GM21515 (cell line): ENCODE measurements around the gene UBE2E1.
A peak's percentile ranks its signal among the peaks of the same experiment; 100 is the strongest.

Source experiments
- ATAC-seq: cut with Tn5 transposase; IDR thresholded peaks from one replicate; pipeline ENCODE4 v1.9.1; 2021; ENCODE audit not compliant: unreplicated experiment

Gene UBE2E1

DNA sequence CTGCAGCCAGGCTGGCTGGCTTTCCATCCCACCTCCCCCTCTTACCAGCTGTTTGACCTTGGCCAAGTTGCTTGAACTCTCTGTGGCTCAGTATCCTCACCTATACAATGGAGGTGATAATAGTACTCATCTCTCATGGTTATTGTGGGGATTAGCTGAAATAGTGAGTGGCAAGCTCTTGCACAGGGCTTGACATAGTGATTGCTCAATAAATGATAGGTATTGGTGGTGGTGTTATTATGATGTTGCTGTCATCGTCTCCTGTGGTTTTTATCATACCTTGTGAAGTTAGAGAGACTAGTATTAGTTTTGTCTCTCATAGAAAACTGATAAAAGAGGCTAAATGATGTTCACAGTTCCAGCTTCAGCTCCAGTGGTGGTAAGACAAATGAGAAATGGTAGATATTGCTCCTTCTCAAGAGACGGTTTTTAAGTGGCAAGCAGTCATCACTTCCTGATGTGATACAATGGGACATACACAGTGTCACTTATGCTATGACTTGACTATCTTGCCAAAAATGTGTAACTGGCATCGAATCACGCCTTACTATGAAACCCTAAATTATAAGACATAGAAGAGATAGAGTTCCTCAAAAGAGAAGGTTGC lies 12.1 kb upstream of the UBE2E1 start:
- no peak for ATAC-seq

DNA sequence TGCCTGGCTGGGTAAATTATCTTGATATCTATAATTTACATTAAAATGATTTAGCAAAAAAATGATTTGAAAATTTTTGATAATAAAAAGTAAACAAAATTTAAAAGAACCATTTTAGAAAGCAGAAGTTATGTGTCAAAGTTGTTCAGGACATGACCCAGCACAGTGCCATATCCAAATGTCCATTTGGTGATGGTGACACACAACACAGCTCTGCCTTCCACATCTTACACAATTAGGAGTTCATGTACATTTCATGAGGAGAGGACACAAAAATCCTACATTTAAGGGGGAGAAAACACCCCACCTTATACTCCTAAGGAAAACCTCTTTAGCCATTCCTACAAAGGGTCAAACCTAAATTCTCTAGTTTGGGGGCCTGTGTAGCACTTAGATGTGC lies 10.7 kb upstream of the UBE2E1 start:
- ATAC-seq, result no peak

DNA sequence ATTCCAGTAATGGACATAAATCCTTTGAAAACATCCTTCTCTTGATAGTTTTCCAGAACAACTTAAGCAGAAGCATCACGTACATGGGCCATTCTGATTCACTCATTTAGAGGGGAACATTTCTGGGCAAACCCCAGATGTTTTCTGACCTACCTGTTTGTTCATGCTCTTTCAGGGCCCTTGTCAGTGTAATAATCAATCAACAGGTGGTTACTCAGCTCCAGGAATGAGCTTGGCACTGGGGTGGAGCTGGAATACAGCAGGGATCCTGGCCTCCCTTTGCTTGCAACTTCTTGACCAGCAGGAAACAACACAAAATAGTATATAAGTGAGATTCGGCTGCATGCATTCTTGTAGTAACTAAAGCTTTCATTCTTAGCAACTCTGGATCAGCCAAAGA lies 9.2 kb upstream of the UBE2E1 start:
- no peak for ATAC-seq

GRCh38 chr3:23797491-23797890 lies 8.3 kb upstream of the UBE2E1 start:
- ATAC-seq, result peak; percentile 77

- ATAC-seq, result no peak
Observed at GRCh38 chr3:23798456-23798855, 7.3 kb upstream of the UBE2E1 start.

GRCh38 chr3:23798876-23799275 lies 6.9 kb upstream of the UBE2E1 start:
- no peak for ATAC-seq

DNA sequence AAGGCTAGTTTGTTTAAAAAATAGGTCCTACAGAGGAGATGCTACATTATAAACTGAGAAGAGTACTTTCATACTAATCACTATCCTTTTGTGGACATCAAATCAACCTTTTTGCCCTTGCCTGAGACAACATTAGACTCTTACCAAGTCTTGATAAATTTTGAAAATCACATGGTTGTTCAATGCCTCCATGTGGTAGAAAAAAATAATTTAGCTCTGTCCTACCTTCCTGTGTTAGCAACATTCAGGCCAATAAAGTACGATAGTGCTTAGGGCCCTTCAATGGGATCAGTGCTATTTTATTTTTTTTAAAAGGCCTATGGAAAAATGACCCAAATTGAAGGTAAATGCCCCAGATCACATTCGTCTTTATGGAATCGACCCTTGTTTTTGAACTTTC lies 5.0 kb upstream of the UBE2E1 start:
- no peak for ATAC-seq

DNA sequence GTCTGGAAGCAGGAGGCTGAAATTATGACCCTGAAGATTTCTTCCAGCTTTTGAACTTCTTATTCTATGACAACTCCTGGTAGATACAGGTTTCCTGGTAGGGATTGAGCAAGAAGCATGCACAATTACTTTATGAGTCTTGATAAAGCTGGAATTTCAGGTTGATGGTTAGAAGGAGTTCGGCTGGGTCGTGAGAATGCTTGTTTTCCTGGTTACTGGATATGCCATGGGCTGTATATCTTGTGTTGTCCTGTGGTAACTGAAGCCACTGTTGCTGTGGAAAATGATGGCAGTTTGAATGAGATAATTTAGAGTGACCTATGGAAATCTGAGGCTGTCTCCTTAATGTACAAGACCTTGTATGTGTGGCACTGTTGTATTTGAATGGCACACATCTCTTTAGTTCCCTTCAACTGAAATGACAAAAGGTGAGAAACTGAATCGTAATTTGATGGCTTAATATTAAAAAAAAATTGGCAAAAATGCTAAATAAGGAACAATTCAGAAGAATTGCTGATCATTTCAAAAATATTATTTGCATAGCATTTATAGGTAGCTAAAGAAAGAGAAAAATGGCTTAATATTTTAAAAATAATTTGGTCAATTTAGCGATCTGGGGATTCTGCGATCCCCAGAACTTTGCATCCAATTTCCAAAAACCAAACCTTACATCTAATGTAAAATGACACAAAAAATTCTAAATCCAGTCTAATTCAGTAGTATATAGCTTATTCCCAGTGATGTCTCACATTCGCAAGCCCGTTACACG lies 1.1 kb upstream of the UBE2E1 start:
- no peak for ATAC-seq

DNA sequence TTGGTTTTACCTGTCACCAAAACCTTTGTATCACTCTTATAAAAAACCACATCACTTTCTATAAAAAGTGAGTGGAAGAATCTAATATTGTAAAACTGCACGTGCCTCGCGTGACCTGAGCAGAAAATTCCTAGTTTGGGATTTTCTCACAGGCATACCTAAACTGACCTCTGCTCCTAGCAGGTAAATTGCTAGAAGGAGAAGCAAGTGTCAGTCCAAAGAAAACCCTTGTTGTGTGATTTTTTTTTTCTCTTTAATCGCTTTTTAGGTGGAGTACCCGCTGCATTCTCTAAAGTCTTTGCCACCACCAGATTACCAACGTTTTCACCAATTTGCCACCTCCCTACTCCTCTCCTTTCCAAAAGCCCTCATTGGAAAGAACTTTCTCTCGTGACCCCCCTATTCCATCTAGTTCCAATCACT lies 534 bp upstream of the UBE2E1 start:
- ATAC-seq, result no peak

- ATAC-seq, result peak; percentile 0
Observed at GRCh38 chr3:23806534-23807423, 1.0 kb downstream of the UBE2E1 start.

GRCh38 chr3:23807424-23808015 lies 1.8 kb downstream of the UBE2E1 start:
- ATAC-seq, result no peak

DNA sequence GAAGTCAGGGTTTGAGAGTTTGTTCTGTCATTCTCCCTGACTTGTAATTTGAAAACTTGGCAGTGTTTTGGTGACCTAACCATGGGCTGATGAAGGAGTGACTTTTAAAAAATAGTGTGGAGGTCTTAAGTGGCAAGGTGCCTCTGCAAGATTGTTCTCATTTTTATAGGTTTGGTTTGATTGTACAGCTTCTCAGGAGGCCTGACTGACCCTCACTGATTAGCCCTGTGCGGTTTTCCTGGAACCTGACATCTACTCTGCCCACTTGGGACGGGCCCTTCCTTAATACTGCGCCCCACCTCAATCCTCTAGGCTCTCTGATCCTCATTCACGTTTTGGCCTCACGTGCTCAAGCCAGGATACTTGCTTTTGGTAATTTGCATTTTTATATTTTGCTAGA lies 2.8 kb downstream of the UBE2E1 start:
- ATAC-seq, result no peak

GRCh38 chr3:23809294-23809693 lies 3.5 kb downstream of the UBE2E1 start:
- no peak for ATAC-seq

DNA sequence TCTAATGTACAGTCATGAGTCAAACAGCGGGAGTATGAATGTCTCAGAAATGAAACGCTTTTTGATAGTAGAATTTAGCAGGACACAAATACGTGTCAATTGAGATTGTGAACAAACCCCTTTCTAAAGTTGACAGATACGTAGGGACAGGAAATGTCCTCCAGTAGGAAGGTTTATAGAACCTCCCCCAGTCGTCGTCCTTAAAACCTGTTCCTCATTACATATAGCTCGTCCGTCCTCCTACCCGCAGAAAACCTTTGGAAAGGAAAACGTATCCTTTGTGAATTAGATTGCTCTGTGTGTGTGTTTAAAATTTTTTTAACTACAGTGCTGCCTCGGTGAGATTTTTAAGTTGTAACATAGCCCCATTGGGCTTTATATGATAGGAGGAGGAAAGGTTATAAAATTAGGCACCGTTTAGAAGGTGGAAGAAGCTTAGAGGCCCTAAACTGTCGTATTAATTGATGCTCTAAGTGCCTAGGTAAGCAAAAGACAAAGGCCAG lies 4.1 kb downstream of the UBE2E1 start:
- no peak for ATAC-seq

DNA sequence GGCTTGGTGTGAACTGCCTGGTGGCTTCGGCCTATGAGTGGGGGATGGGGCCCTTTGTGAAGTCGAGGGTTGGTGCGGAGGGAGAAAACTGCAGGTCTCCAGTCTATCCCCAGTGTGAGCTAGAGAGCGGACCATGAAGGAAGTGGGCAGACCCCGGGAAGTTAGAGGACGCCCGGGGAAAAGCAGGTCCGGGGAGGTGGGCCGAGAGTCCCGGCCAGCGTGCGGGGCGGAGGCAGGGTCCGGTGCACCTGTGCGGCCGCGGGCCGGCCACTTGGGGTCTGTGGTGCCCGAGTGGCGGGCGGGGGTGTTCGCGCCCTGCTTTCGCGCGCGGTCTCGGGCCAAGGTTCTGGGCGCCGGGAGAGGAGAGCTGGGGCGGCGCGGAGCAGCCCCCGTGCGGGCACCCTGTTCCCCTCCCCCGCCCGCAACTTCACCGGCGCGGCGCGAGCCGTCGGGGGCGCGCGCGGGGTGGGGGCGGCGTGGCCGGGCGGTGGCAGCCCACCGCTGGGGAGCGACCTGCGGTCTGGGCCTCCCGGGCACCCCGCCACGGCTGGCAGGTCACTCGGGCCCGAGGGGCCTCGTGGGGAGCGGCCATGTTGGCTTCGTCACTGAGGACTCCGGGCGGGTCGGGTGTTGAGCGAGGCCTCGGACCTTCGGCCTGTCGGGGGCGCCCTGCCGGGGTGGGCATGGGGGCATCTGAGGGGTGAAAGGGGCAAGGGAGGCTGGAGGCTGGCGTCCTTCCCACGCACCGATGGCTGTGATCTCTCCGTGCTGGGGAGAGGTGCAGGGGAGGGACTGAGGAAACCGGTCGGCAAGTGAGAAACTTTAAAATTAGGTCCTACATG lies 4.8 kb downstream of the UBE2E1 start:
- ATAC-seq, result peak; percentile 24

- no peak for ATAC-seq
Observed at GRCh38 chr3:23811185-23811527, 5.4 kb downstream of the UBE2E1 start.

GRCh38 chr3:23811919-23812318 lies 6.2 kb downstream of the UBE2E1 start:
- ATAC-seq, result peak; percentile 52

- ATAC-seq, result no peak
Observed at GRCh38 chr3:23815879-23816278, 10.1 kb downstream of the UBE2E1 start.

DNA sequence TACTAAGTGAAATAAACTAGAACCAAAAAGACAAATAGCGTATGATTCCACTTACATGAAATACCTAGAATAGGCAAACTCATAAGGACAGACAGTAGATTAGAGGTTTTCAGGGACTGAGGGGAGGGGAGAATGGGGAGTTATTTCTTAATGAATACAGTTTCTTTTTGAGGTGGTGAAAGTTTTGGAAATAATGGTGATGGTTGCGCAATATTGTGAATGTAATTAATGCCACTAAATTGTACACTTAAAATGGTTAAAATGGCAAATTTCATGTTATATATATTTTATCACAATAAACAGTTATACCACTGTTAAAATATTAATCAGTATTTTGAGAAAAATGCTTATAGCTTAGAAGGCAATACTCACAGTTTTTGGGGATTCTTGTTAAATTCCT lies 11.0 kb downstream of the UBE2E1 start:
- no peak for ATAC-seq

- ATAC-seq, result no peak
Observed at GRCh38 chr3:23817508-23818223, 11.9 kb downstream of the UBE2E1 start.
